Sigmoid colon (tissue), 7 donors: ENCODE results near the gene RTCA. TPM values are rescaled to one million over a fixed set of nuclear protein-coding genes. Genes with fewer than 3 reads are reported as not detected.

Experiments used
- DNase-seq: peaks from one replicate; pipeline ENCODE4 v3.0.0-alpha.2; 2019
- H3K27ac ChIP-seq, 4 donors: fragments of 200-600 bp; sonication (generic); one replicate each; pipeline ENCODE4 v1.5.1; 2016 to 2019; ENCODE audit warnings: mild to moderate bottlenecking in 1 of 4
- H3K27me3 ChIP-seq, 3 donors: fragments of 200-600 bp; sonication (generic); one replicate each; pipeline ENCODE4 v1.5.1; 2019; ENCODE audit warnings: mild to moderate bottlenecking in 1 of 3
- H3K36me3 ChIP-seq, 4 donors: fragments of 200-600 bp; sonication (generic); one replicate each; pipeline ENCODE4 v1.5.1; 2016 to 2019
- H3K4me1 ChIP-seq, 4 donors: fragments of 200-600 bp; sonication (generic); one replicate each; pipeline ENCODE4 v1.5.1; 2017 to 2019
- H3K4me3 ChIP-seq, 4 donors: fragments of 200-600 bp; sonication (generic); one replicate each; pipeline ENCODE4 v1.5.1; 2017 to 2019; ENCODE audit warnings: mild to moderate bottlenecking in 2 of 4, moderate library complexity in 1 of 4
- H3K9me3 ChIP-seq, 4 donors: fragments of 200-600 bp in 3 of 4; sonication (generic) in 3 of 4; one replicate each; pipeline versions ENCODE4 v1.5.1 to v1.6.1; 2013 to 2019
- EP300 ChIP-seq, 4 donors: sonication (generic); formaldehyde crosslinking; IDR thresholded peaks; one replicate each; pipeline ENCODE4 v1.6.1; 2017; ENCODE audit warnings: antibody characterized with exemption in 4 of 4
- POLR2A ChIP-seq, 2 donors: fragments of 450-650 bp; IDR thresholded peaks; one replicate each; pipeline ENCODE4 v1.6.1; 2016; ENCODE audit warnings: antibody characterized with exemption in 2 of 2, mild to moderate bottlenecking in 2 of 2, moderate library complexity in 2 of 2
- POLR2AphosphoS5 ChIP-seq, 4 donors: sonication (generic); formaldehyde crosslinking; IDR thresholded peaks; one replicate each; pipeline ENCODE4 v1.6.1; 2017; ENCODE audit warnings: antibody characterized with exemption in 4 of 4
- WGBS, 2 donors: extraction: QIAGEN DNeasy Blood & Tissue Kit; methylation state at CpG; one replicate each; pipeline ENCODE4 v1.1.7; 2013; 5-methylcytosine and 5-hydroxymethylcytosine counted together
- intact Hi-C: fragments of 100-400 bp; cut with DNase I; formaldehyde crosslinking; loops from one replicate; pipeline ENCODE4 v1.15.1; 2023
- polyA plus RNA-seq, 3 donors: library from polyadenylated mRNA; stranded (reverse); fragments of 200-250 nt; gene quantifications; one replicate each; pipeline ENCODE4 v1.2.3, GENCODE V29; 2013
- total RNA-seq, 4 donors: library from RNA; depleted of rRNA; stranded (reverse); fragments of >200 nt; gene quantifications; one replicate each; pipeline ENCODE4 v1.1.0, GENCODE V29; 2016
- TF ChIP-seq, protein P1 (sequence below), 4 experiments: fragments of 450-650 bp in 3 of 4; fragments of 200-600 bp in 1 of 4; IDR thresholded peaks; one replicate each; pipeline ENCODE4 v1.5.1; 2016 to 2019; ENCODE audit warnings: antibody characterized with exemption in 4 of 4, mild to moderate bottlenecking in 3 of 4, moderate library complexity in 2 of 4
- donor health status: healthy with polysubstance abuse.
- donor health status: Bipolar disorder and iron deficiency.
- donor health status: healthy.

The RTCA gene
- total and polyA plus RNA-seq, 7 donors, result 16.3 to 43.7 (median 24.3) TPM

DNA sequence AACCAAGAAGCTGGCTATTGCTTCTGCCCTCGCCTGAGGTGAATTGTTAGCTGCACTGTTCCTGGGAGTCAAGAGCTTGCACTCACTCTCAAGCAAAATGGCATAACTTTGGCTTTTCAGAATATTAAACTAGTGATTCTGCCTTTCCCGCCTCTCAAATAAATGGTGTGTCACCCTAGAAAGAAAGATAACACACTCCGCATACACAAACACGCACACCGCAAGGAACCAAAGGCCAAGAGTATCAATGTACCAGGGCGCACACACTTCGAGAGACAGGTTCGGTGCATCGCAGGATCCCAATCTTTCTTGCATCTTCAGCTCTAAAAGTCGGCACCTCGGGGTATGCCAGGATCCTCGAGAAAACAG lies 470 bp upstream of the RTCA start:
- TF ChIP-seq, protein P1, sequence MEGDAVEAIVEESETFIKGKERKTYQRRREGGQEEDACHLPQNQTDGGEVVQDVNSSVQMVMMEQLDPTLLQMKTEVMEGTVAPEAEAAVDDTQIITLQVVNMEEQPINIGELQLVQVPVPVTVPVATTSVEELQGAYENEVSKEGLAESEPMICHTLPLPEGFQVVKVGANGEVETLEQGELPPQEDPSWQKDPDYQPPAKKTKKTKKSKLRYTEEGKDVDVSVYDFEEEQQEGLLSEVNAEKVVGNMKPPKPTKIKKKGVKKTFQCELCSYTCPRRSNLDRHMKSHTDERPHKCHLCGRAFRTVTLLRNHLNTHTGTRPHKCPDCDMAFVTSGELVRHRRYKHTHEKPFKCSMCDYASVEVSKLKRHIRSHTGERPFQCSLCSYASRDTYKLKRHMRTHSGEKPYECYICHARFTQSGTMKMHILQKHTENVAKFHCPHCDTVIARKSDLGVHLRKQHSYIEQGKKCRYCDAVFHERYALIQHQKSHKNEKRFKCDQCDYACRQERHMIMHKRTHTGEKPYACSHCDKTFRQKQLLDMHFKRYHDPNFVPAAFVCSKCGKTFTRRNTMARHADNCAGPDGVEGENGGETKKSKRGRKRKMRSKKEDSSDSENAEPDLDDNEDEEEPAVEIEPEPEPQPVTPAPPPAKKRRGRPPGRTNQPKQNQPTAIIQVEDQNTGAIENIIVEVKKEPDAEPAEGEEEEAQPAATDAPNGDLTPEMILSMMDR (IDR thresholded peaks at IDR 0.05), result no peak
- no peak for TF ChIP-seq EP300 (IDR thresholded peaks at IDR 0.05)
- no peak for TF ChIP-seq POLR2A (IDR thresholded peaks at IDR 0.05)
- no peak for TF ChIP-seq POLR2AphosphoS5 (IDR thresholded peaks at IDR 0.05)
- Histone ChIP-seq H3K27me3 (no peaks in the 10 kb centered on the region), H3K9me3 (no peaks in the 10 kb centered on the region), H3K36me3 (peaks cover 3 to 36% (median 12%) of the 10 kb centered on the region in 4 donors), H3K27ac (peak overlapping the region; percentile 82 to 87 (median 84)), H3K4me3 (peak overlapping the region; percentile 70 to 83 (median 75)), H3K4me1 (peaks cover 0 to 44% (median 23%) of the 10 kb centered on the region in 4 donors)
- DNase-seq, result no peak
- intact Hi-C loops, result loop anchor here (5.0 kb wide), 1 partner anchor 87 kb away; the partner anchor contains the start of gene CDC14A
- 2 to 4% methylated on average over 12 of the region's 12 CpGs for WGBS, 2 donors

DNA sequence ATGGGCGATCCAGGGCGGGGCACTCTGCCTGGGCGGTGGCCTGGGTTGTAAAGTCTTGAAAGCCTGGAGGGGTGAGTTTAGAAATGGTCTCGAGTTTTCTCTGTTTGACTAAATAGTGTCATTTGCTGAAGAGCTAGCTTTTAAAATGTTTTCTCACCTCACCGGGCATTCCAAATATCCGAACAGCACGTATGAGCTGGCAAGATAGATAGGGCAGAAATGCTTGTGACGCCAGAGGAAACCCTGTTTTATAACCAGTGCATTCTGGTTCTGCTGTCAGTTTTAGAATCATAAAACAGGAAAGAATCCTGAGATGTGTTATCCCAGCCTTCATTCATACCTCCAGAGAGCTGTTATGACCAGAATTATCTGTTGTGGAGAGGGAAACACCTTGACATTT lies 725 bp downstream of the RTCA start:
- DNase-seq, result no peak
- Histone ChIP-seq H3K4me1 (peaks cover 0 to 44% (median 23%) of the 10 kb centered on the region in 4 donors), H3K27me3 (no peaks in the 10 kb centered on the region), H3K9me3 (no peaks in the 10 kb centered on the region), H3K4me3 (peak overlapping the region; percentile 70 to 83 (median 75)), H3K27ac (peak overlapping the region; percentile 82 to 87 (median 84)), H3K36me3 (peaks cover 9 to 48% (median 20%) of the 10 kb centered on the region in 4 donors)
- TF ChIP-seq, protein P1 (IDR thresholded peaks at IDR 0.05), result no peak
- TF ChIP-seq POLR2AphosphoS5 (IDR thresholded peaks at IDR 0.05) (no peak), EP300 (IDR thresholded peaks at IDR 0.05) (no peak), POLR2A (IDR thresholded peaks at IDR 0.05) (no peak)
- 0 to 1% methylated on average over 8 of the region's 8 CpGs for WGBS, 2 donors
- intact Hi-C loops, result loop anchor here (5.0 kb wide), 1 partner anchor 86 kb away; the partner anchor contains the start of gene CDC14A

DNA sequence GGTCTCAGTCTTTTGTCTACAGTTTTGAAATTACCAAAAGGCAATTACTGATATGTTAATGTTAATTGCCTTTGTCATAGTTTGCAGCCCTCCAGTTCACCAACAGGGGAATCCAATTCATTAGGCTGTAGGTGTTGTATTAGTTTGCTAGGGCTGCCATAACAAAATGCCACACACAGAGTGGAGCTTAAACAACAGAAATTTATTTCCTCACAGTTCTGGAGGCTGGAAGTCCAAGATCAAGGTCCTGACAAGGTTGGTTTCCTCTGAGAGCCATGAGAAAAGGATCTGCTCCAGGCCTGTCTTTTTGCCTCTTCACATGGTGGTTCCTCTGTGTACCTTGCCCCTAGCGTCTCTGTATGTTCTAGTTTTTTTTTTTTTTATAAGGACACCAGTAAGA lies 1.3 kb downstream of the RTCA start:
- WGBS, 2 donors, result 75 to 82% methylated on average over 1 of the region's 1 CpG
- Histone ChIP-seq H3K9me3 (no peaks in the 10 kb centered on the region), H3K27me3 (no peaks in the 10 kb centered on the region), H3K4me3 (peak overlapping the region in 3 of 4 donors; percentile 73 to 83 (median 77)), H3K27ac (peak overlapping the region in 1 of 4 donors; percentile 83), H3K36me3 (peaks cover 9 to 53% (median 25%) of the 10 kb centered on the region in 4 donors), H3K4me1 (peaks cover 0 to 44% (median 23%) of the 10 kb centered on the region in 4 donors)
- DNase-seq, result no peak
- intact Hi-C loops, result loop anchor here (5.0 kb wide), 1 partner anchor 85 kb away; the partner anchor contains the start of gene CDC14A
- TF ChIP-seq, protein P1 (IDR thresholded peaks at IDR 0.05), result no peak
- TF ChIP-seq POLR2AphosphoS5 (IDR thresholded peaks at IDR 0.05) (no peak), POLR2A (IDR thresholded peaks at IDR 0.05) (no peak), EP300 (IDR thresholded peaks at IDR 0.05) (no peak)

DNA sequence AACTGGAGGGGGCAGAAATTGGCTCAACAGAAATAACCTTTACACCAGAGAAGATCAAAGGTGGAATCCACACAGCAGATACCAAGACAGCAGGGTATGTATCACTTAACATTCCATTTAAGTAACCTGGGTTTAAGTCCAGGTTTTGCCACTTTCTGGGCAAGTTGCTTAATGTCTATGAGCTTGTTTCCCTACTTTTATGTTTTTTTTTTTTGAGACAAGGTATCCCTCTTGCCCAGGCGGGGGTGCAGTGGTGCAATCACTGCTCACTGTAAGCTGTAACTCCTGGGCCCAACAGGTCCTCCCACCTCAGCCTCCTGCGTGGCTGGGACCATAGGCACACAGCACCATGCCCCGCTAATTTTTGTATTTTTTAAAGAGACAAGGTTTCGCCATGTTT lies 2.2 kb downstream of the RTCA start:
- no peak for TF ChIP-seq EP300 (IDR thresholded peaks at IDR 0.05)
- no peak for TF ChIP-seq POLR2A (IDR thresholded peaks at IDR 0.05)
- TF ChIP-seq, protein P1 (IDR thresholded peaks at IDR 0.05), result no peak
- TF ChIP-seq POLR2AphosphoS5 (IDR thresholded peaks at IDR 0.05), result no peak

More for the DNA sequence above, 2.2 kb downstream of the RTCA start:
- Histone ChIP-seq H3K36me3 (peaks cover 9 to 63% (median 25%) of the 10 kb centered on the region in 4 donors), H3K4me3 (no peak overlapping the region), H3K27me3 (no peaks in the 10 kb centered on the region), H3K4me1 (peaks cover 0 to 44% (median 23%) of the 10 kb centered on the region in 4 donors), H3K27ac (no peak overlapping the region), H3K9me3 (no peaks in the 10 kb centered on the region)
- no peak for DNase-seq
- WGBS, 2 donors, result 96 to 97% methylated on average over 4 of the region's 4 CpGs
- intact Hi-C loops, result loop anchor here (5.0 kb wide), 1 partner anchor 84 kb away; the partner anchor contains the start of gene CDC14A
